ENCODE results near the gene HCN3. TPM values are rescaled to one million over a fixed set of nuclear protein-coding genes. Genes with fewer than 3 reads are reported as not detected.

The HCN3 gene
- total RNA-seq, 1 experiment from 2014 or later: 7.5 TPM

DNA sequence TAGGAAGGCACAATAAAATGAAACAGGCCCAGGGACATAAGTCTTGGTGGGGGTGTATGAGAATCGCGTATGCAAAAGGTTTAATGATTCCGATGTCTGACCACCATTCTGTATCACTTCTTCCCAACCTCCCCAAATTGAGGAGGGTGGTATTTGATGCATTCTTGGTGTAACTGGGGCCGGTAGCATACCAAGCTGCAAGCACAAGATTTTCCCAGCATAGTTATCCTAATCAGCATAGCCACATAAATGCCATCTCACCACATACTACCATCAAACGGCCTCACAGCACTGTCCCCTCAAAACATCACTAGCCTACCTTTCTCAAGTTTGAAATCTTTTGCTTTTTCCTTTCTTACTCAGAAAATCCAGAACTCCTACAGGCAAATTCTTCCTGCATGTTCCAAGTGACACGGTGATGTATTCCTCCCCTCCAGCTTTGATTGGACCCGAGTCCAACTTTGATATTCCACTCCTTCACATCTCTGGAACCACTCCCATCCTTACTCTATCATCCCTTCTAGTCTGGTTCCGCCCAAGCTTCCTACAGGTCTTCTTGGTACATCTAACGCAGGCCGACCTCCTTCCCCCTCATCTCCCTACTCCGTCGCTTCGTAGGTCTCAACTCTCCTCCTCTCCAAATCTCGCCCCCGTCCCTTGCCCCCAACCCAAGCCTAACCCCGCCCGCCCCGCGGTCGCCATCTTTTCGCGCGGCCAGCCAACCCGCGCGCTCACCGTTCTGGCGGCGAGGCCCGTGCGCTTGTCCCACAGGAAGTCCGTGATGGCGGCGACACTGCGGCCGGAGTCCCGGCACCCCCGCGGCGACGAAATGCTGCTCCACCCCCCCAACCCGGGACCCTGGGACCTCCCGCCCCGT is 4.6 kb upstream of the HCN3 start:
- Histone ChIP-seq H2AFZ (peak overlapping the region; percentile 97), H3K36me3 (ENCODE audit: low read depth) (peaks cover 24% of the 10 kb centered on the region), H3K9me2 (ENCODE audit: insufficient read depth) (no peaks in the 10 kb centered on the region), H4K20me1 (ENCODE audit: insufficient read depth) (peaks cover 13% of the 10 kb centered on the region), H3K9me3 (ENCODE audit: insufficient read depth, low read depth) (no peaks in the 10 kb centered on the region), H3K79me2 (ENCODE audit: low read depth) (peaks cover 28% of the 10 kb centered on the region), H3K4me1 (replicated peaks; ENCODE audit: insufficient read depth) (peaks cover 14% of the 10 kb centered on the region), H3K4me3 (peak overlapping the region; percentile 76), H3K27ac (peak overlapping the region; percentile 62), H3F3A (ENCODE audit: insufficient read depth, low read depth) (peaks cover 53% of the 10 kb centered on the region), H3K27me3 (ENCODE audit: insufficient read depth, low read depth) (no peaks in the 10 kb centered on the region), H3K4me2 (peak overlapping the region; percentile 90)
- DNase-seq: no peak
- TF ChIP-seq, protein P1, sequence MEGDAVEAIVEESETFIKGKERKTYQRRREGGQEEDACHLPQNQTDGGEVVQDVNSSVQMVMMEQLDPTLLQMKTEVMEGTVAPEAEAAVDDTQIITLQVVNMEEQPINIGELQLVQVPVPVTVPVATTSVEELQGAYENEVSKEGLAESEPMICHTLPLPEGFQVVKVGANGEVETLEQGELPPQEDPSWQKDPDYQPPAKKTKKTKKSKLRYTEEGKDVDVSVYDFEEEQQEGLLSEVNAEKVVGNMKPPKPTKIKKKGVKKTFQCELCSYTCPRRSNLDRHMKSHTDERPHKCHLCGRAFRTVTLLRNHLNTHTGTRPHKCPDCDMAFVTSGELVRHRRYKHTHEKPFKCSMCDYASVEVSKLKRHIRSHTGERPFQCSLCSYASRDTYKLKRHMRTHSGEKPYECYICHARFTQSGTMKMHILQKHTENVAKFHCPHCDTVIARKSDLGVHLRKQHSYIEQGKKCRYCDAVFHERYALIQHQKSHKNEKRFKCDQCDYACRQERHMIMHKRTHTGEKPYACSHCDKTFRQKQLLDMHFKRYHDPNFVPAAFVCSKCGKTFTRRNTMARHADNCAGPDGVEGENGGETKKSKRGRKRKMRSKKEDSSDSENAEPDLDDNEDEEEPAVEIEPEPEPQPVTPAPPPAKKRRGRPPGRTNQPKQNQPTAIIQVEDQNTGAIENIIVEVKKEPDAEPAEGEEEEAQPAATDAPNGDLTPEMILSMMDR (conservative IDR thresholded peaks at IDR 0.05): no peak
- no peak for TF ChIP-seq EZH2 (IDR thresholded peaks at IDR 0.05; ENCODE audit: low read depth)
- intact Hi-C loops (cut with micrococcal nuclease; ENCODE audit: unreplicated experiment): loop anchor here (2.0 kb wide), 1 partner anchor 36 kb away; the partner anchor contains the start of gene FDPS
- TSS peak; percentile 72 for BruUV-seq (replicated peaks)
- POLR2A ChIA-PET (ENCODE audit: unreplicated experiment): interaction anchor here (0.5 to 0.8 kb wide), 4 partner anchors 11 to 343 kb away, joined by 3 read pairs; partner anchors contain the start of gene SCAMP3
- CTCF ChIA-PET: interaction anchor here (0.6 to 1.0 kb wide), 2 partner anchors 22 to 183 kb away, joined by 5 read pairs; no protein-coding TSS in a partner anchor

DNA sequence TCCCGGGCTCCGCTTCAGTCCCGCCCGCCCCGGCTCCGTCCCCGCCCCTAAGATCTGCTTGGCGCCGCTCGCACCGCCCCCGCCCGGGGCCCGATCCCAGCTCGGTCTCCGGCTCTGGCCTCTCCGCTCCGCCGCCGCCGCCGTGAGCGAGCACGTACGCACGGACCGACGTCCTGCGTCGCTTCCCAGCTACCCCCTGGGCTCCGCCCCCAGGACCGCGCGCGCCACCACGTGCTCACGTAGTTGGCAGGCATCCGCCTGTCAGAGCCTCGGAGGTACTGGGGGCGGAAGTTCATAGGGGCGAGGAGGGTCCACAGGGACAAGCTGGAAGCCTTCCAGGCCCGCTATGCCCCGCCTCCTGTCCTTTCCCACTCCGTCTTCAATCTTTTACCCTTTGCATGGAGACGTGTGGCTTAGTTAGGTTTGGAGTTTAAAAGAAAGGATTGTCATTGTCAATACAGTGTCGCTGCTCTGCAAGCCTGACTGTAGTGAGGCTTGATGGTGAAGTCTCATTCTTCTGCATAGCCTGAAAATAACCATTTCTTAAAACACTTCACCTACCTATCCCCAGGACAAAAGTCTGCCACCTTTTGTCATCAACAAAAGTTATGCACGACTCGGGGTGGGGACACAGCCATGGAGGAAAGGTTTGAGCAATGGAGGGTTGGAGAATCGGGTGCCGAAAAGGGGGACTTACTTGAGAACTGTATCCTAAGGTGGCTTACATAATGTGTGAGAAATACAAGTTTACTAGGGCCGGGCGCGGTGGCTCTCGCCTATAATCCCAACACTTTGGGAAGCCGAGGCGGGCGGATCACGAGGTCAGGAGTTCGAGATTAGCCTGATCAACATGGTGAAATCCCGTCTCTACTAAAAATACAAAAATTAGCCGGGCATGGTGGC is 3.7 kb upstream of the HCN3 start, which contains the start of gene CLK2:
TSS of gene CLK2 (minus strand) at position 162 of the 903 bp plus-strand sequence. CDS start 2,527 bp downstream, outside the sequence.
- Histone ChIP-seq H3K27me3 (ENCODE audit: insufficient read depth, low read depth) (no peaks in the 10 kb centered on the region), H4K20me1 (ENCODE audit: insufficient read depth) (peaks cover 13% of the 10 kb centered on the region), H3K4me1 (replicated peaks; ENCODE audit: insufficient read depth) (peaks cover 16% of the 10 kb centered on the region), H3K4me2 (peak within 1 kb of the TSS; percentile 90), H3K9me2 (ENCODE audit: insufficient read depth) (no peaks in the 10 kb centered on the region), H3K27ac (peak within 1 kb of the TSS; percentile 62), H3K9me3 (ENCODE audit: insufficient read depth, low read depth) (no peaks in the 10 kb centered on the region), H3K4me3 (peak within 1 kb of the TSS; percentile 76), H3K79me2 (ENCODE audit: low read depth) (peaks cover 28% of the 10 kb centered on the region), H2AFZ (peak within 1 kb of the TSS; percentile 97), H3F3A (ENCODE audit: insufficient read depth, low read depth) (peaks cover 53% of the 10 kb centered on the region), H3K36me3 (ENCODE audit: low read depth) (peaks cover 15% of the 10 kb centered on the region)
- DNase-seq: peak; percentile 82 to 93
- intact Hi-C loops (cut with micrococcal nuclease; ENCODE audit: unreplicated experiment): loop anchor here (2.0 kb wide), 1 partner anchor 35 kb away; the partner anchor contains the start of gene FDPS
- POLR2A ChIA-PET (ENCODE audit: unreplicated experiment): interaction anchor here (0.5 to 0.8 kb wide), 4 partner anchors 35 to 1663 kb away, joined by 3 to 7 read pairs (median 4); partner anchors contain the start of gene FDPS
- BruUV-seq (replicated peaks): no TSS peak
- CTCF ChIA-PET: interaction anchor here (0.6 to 1.0 kb wide), 3 partner anchors 22 to 183 kb away, joined by 3 to 5 read pairs (median 5); no protein-coding TSS in a partner anchor
- TF ChIP-seq EZH2 (IDR thresholded peaks at IDR 0.05; ENCODE audit: low read depth): no peak
- TF ChIP-seq, protein P1 (conservative IDR thresholded peaks at IDR 0.05): no peak

All from PC-9 (cell line).